KOPT-K1 (cell line): Measurements from ENCODE around the gene IFNL2.

Experiments used
- H3K27ac ChIP-seq: fragments of 200-600 bp; sonication (generic); 2 replicates; pipeline ENCODE4 v1.5.1; 2016; ENCODE audit warnings: antibody characterized with exemption, mild to moderate bottlenecking, low read depth, low read length; ENCODE audit not compliant: poor library complexity, severe bottlenecking
- H3K36me3 ChIP-seq: fragments of 200-600 bp; sonication (generic); 2 replicates; pipeline ENCODE4 v1.5.1; 2017; ENCODE audit warnings: antibody characterized with exemption, mild to moderate bottlenecking, low read length, moderate library complexity; ENCODE audit not compliant: insufficient read depth
- H3K9me3 ChIP-seq: fragments of 200-600 bp; sonication (generic); 2 replicates; pipeline ENCODE4 v1.5.1; 2017; ENCODE audit warnings: antibody characterized with exemption, low read length, mild to moderate bottlenecking; ENCODE audit not compliant: insufficient read depth, poor library complexity, severe bottlenecking

The IFNL2 gene

DNA sequence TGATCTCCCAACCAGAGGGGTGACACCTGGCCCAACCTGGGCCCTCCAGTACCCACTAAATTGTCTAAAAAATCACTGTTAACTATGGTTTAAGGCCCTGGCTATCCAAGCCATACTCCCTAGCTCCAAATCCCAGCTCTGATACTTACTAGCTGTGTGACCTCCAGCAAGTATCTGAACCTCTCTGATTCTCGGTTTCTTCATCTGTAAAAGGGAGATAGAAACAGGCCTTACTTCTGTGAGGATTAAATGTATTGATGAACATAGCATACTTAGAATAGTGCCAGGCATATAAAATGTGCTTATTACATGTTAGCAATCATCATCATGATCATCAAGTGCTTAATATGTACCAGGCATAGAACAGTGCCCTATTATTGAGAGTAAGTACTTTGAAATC is 47.7 kb downstream of the IFNL2 start:
- H3K27ac ChIP-seq, result no peak overlapping the region
- H3K9me3 ChIP-seq, result no peaks in the 10 kb centered on the region
- H3K36me3 ChIP-seq, result 0 out of 2 replicates have a peak, but pooled peaks cover 6% of the 10 kb centered on the region

GRCh38 chr19:39316627-39317321 is 48.6 kb downstream of the IFNL2 start:
- H3K27ac ChIP-seq, result no peak overlapping the region
- H3K9me3 ChIP-seq, result no peaks in the 10 kb centered on the region
- H3K36me3 ChIP-seq, result 0 out of 2 replicates have a peak, but pooled peaks cover 6% of the 10 kb centered on the region

- Histone ChIP-seq H3K36me3 (0 out of 2 replicates have a peak, but pooled peaks cover 6% of the 10 kb centered on the region), H3K27ac (no peak overlapping the region), H3K9me3 (no peaks in the 10 kb centered on the region)
Observed at GRCh38 chr19:39317476-39317875, 49.3 kb downstream of the IFNL2 start.

GRCh38 chr19:39318071-39318470 is 49.9 kb downstream of the IFNL2 start:
- H3K36me3 ChIP-seq, result 0 out of 2 replicates have a peak, but pooled peaks cover 6% of the 10 kb centered on the region
- no peak overlapping the region for H3K27ac ChIP-seq
- H3K9me3 ChIP-seq, result no peaks in the 10 kb centered on the region

GRCh38 chr19:39318690-39319089 is 50.5 kb downstream of the IFNL2 start:
- H3K27ac ChIP-seq, result no peak overlapping the region
- 0 out of 2 replicates have a peak, but pooled peaks cover 6% of the 10 kb centered on the region for H3K36me3 ChIP-seq
- no peaks in the 10 kb centered on the region for H3K9me3 ChIP-seq

- Histone ChIP-seq H3K27ac (no peak overlapping the region), H3K9me3 (no peaks in the 10 kb centered on the region), H3K36me3 (0 out of 2 replicates have a peak, but pooled peaks cover 3% of the 10 kb centered on the region)
Observed at GRCh38 chr19:39319098-39319891, 51.1 kb downstream of the IFNL2 start.
